Mucosa of descending colon (tissue), 3 donors: Measurements from ENCODE around the gene ZBTB20. TPM values are rescaled to one million over a fixed set of nuclear protein-coding genes. Genes with fewer than 3 reads are reported as not detected.

ENCODE experiments used
- ATAC-seq: fragments of 200-7000 bp; cut with Tn5 transposase; one replicate; pipeline ENCODE4 v1.9.1; 2020; ENCODE audit warnings: mild to moderate bottlenecking, moderate library complexity
- DNase-seq, 3 donors: peaks; one replicate each; pipeline ENCODE4 v3.0.0-alpha.2; 2020
- H3K36me3 ChIP-seq: fragments of 200-600 bp; one replicate; pipeline ENCODE4 v1.8.0; 2021; ENCODE audit warnings: low read depth, mild to moderate bottlenecking
- H3K4me1 ChIP-seq: fragments of 200-600 bp; one replicate; pipeline ENCODE4 v1.8.0; 2021; ENCODE audit warnings: low read depth, mild to moderate bottlenecking
- H3K4me3 ChIP-seq: fragments of 200-600 bp; one replicate; pipeline ENCODE4 v1.8.0; 2021; ENCODE audit warnings: mild to moderate bottlenecking
- H3K9me3 ChIP-seq: fragments of 200-600 bp; one replicate; pipeline ENCODE4 v1.8.0; 2021; ENCODE audit warnings: mild to moderate bottlenecking
- intact Hi-C, 2 donors: fragments of 100-400 bp; cut with DNase I in 1 of 2; cut with micrococcal nuclease in 1 of 2; formaldehyde crosslinking; loops; one replicate each; pipeline versions ENCODE4 v1.11.0 to v1.11.1; 2022; cut with DNase I, micrococcal nuclease
- total RNA-seq, 3 donors: library from RNA; stranded (reverse); fragmentation: NEBNext Ultra II Directional in 2 of 3; extraction: Animal tissue kit (Norgen Biotek cat#: 25700) in 2 of 3; gene quantifications; one replicate each; pipeline versions ENCODE4 v1.2.1 to v1.2.4, GENCODE V29; 2021 to 2023
- TF ChIP-seq, protein P1 (sequence below): fragments of 200-600 bp; IDR thresholded peaks from one replicate; pipeline ENCODE4 v1.8.0; 2022; ENCODE audit warnings: antibody characterized with exemption, mild to moderate bottlenecking
- donor health status: DM: no; HTN: no; CAD: no; lungs with moderate emphysema.
- donor health status: DM: no; HTN: no; CAD: no.
- donor health status: DM: no; HTN: yes; CAD: no.

Gene ZBTB20
- total RNA-seq, 3 donors from 2014 or later: 30.6 to 85.6 (median 37.3) TPM

DNA sequence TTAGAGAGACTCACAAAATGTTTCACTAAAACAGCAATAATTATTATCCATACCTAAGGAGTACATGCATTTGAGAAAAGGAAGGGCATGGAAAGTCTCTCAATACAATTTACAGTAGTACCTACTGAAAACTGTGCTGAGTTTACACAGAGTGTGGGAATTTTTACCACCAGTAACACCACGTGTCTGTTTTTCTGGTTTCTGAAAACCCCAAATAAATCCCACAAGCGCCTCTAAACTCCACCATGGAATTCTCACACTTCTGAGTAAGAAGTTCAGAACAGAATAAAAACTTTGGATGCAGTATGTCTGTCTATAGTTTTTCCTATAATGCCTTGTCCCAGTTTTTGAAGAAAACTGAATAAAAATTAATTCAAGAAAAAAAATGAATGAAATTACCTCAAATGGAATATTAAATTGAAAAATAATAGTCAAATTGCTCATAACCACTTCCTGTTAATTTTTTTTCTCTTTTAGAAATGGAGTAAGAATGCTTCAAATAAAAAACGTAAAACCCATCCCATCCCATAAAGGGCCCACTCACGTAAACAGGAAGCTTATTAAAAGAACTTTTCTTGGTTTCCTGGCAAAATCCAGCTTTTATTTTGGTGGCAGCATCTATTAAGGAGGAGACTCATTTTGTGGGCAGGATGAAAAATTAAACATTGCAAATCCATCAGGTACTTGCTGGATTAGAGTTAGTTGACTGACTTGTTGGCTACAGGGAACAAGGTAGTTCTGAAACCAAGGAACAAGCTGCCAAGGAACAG lies 475.2 kb downstream of the ZBTB20 start:
- TF ChIP-seq, protein P1, sequence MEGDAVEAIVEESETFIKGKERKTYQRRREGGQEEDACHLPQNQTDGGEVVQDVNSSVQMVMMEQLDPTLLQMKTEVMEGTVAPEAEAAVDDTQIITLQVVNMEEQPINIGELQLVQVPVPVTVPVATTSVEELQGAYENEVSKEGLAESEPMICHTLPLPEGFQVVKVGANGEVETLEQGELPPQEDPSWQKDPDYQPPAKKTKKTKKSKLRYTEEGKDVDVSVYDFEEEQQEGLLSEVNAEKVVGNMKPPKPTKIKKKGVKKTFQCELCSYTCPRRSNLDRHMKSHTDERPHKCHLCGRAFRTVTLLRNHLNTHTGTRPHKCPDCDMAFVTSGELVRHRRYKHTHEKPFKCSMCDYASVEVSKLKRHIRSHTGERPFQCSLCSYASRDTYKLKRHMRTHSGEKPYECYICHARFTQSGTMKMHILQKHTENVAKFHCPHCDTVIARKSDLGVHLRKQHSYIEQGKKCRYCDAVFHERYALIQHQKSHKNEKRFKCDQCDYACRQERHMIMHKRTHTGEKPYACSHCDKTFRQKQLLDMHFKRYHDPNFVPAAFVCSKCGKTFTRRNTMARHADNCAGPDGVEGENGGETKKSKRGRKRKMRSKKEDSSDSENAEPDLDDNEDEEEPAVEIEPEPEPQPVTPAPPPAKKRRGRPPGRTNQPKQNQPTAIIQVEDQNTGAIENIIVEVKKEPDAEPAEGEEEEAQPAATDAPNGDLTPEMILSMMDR: no peak
- no peaks in the 10 kb centered on the region for H3K36me3 ChIP-seq
- H3K9me3 ChIP-seq: no peaks in the 10 kb centered on the region
- no peaks in the 10 kb centered on the region for H3K4me1 ChIP-seq
- H3K4me3 ChIP-seq: no peak overlapping the region
- intact Hi-C loops: no loop called here
- ATAC-seq (no peak), DNase-seq (no peak)

- H3K9me3 ChIP-seq: no peaks in the 10 kb centered on the region
- H3K4me3 ChIP-seq: no peak overlapping the region
- TF ChIP-seq, protein P1: no peak
- no peaks in the 10 kb centered on the region for H3K36me3 ChIP-seq
- ATAC-seq: no peak
- DNase-seq: no peak
- H3K4me1 ChIP-seq: no peaks in the 10 kb centered on the region
- intact Hi-C loops: no loop called here
These were observed 477.5 kb downstream of the ZBTB20 start for GRCh38 chr3:114669614-114670013.

GRCh38 chr3:114668099-114668498 lies 479.0 kb downstream of the ZBTB20 start:
- Histone ChIP-seq H3K4me1 (no peaks in the 10 kb centered on the region), H3K36me3 (no peaks in the 10 kb centered on the region), H3K4me3 (no peak overlapping the region), H3K9me3 (peaks cover 2% of the 10 kb centered on the region)
- DNase-seq (no peak), ATAC-seq (no peak)
- intact Hi-C loops: no loop called here
- TF ChIP-seq, protein P1: no peak

DNA sequence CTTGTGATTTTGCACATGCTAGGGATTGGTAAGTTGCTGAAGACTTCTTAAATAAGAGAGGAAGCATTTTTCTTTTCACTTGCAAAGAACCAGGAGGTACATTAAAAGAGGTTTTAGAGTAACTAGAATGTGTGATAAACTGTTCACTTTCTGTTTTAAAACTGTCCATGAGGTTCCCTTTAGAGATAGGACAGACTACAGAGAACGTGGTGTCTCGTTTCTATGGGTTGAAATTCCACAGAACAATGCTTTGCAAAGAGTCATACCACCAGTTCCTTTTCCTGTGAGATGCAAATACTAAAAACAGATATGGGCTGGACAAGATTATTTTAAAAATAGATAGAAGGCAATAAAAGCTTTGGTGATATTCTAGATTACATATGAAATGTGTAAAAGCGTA lies 480.5 kb downstream of the ZBTB20 start:
- ATAC-seq (no peak), DNase-seq (no peak)
- Histone ChIP-seq H3K4me3 (no peak overlapping the region), H3K36me3 (no peaks in the 10 kb centered on the region), H3K4me1 (no peaks in the 10 kb centered on the region), H3K9me3 (peaks cover 2% of the 10 kb centered on the region)
- TF ChIP-seq, protein P1: no peak
- intact Hi-C loops: no loop called here

GRCh38 chr3:114664006-114664405 lies 483.1 kb downstream of the ZBTB20 start:
- H3K9me3 ChIP-seq: peaks cover 2% of the 10 kb centered on the region
- TF ChIP-seq, protein P1: no peak
- H3K4me3 ChIP-seq: no peak overlapping the region
- intact Hi-C loops: no loop called here
- no peak for ATAC-seq
- H3K36me3 ChIP-seq: no peaks in the 10 kb centered on the region
- peaks cover 4% of the 10 kb centered on the region for H3K4me1 ChIP-seq
- DNase-seq: no peak
